LNCaP clone FGC (cell line): Measurements from ENCODE around the gene AMH.

ENCODE experiments used
- DNase-seq: peaks from one replicate; pipeline ENCODE4 v3.0.0-alpha.2; 2011; ENCODE audit warnings: low read depth
- H3K4me3 ChIP-seq: 2 replicates; pipeline ENCODE4 v1.5.1; 2011; ENCODE audit warnings: mild to moderate bottlenecking, low read depth, low read length, control low read depth
- TF ChIP-seq, protein P1 (sequence below): IDR thresholded peaks from 2 replicates; pipeline ENCODE4 v1.5.1; 2012; ENCODE audit warnings: mild to moderate bottlenecking; ENCODE audit not compliant: control insufficient read depth, insufficient read depth; ENCODE audit errors: extremely low read depth

AMH gene

DNA sequence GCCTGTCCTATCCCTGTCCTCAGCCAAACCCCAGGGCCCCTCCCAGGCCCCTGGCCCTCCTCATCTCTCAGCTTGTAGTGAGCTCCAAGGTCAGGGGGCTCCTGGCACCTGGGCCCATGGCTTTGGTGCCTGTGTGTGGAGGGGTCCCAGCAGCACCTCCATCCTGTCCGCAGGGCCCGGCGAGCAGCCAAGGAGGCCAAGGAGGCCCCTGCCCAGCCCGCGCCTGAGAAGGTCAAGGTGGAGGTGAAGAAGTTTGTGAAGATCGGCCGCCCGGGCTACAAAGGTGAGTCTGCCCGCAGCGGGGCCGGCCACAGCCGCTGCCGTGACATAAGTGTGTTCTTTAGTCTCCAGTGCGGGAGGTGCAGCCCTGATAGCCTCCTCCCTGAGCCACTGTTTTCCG, 3.9 kb upstream of the AMH start:
- no peak for DNase-seq
- TF ChIP-seq, protein P1, sequence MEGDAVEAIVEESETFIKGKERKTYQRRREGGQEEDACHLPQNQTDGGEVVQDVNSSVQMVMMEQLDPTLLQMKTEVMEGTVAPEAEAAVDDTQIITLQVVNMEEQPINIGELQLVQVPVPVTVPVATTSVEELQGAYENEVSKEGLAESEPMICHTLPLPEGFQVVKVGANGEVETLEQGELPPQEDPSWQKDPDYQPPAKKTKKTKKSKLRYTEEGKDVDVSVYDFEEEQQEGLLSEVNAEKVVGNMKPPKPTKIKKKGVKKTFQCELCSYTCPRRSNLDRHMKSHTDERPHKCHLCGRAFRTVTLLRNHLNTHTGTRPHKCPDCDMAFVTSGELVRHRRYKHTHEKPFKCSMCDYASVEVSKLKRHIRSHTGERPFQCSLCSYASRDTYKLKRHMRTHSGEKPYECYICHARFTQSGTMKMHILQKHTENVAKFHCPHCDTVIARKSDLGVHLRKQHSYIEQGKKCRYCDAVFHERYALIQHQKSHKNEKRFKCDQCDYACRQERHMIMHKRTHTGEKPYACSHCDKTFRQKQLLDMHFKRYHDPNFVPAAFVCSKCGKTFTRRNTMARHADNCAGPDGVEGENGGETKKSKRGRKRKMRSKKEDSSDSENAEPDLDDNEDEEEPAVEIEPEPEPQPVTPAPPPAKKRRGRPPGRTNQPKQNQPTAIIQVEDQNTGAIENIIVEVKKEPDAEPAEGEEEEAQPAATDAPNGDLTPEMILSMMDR: no peak

DNA sequence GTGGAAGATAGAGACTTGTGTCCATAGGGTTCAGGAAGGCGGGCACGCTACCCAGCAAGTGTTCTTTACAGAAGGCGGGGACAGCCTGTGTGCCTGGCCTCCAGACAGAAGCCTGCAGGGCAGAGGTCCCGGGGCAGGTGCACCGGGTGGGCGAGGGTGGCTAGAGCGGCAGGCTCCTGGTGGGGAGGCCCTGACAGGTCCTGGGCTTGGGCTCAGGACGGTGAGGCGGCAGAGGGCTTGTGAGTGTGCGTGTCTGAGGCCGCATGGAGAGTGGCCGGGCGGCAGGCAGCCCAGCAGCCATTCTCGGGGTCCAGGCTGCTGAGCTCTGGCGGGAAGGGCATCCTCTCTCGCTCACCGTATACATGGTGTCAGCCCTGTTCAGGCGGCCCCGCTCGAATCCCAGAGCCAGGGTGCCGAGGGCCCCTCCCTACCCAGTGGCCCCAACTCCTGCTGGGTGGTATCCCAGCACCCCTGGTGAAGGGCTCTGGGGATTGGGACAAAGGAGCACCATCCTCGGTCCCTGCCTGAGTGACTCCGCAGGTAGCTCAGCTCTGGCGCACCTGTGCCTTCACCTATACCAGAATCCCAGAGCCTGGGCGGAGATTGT, 3.0 kb upstream of the AMH start:
- no peak for DNase-seq
- TF ChIP-seq, protein P1: no peak
- H3K4me3 ChIP-seq: no peak overlapping the region

More for the DNA sequence above, 3.9 kb upstream of the AMH start:
- no peak overlapping the region for H3K4me3 ChIP-seq

GRCh38 chr19:2246801-2247361, 2.2 kb upstream of the AMH start:
- TF ChIP-seq, protein P1: no peak
- no peak for DNase-seq
- no peak overlapping the region for H3K4me3 ChIP-seq

DNA sequence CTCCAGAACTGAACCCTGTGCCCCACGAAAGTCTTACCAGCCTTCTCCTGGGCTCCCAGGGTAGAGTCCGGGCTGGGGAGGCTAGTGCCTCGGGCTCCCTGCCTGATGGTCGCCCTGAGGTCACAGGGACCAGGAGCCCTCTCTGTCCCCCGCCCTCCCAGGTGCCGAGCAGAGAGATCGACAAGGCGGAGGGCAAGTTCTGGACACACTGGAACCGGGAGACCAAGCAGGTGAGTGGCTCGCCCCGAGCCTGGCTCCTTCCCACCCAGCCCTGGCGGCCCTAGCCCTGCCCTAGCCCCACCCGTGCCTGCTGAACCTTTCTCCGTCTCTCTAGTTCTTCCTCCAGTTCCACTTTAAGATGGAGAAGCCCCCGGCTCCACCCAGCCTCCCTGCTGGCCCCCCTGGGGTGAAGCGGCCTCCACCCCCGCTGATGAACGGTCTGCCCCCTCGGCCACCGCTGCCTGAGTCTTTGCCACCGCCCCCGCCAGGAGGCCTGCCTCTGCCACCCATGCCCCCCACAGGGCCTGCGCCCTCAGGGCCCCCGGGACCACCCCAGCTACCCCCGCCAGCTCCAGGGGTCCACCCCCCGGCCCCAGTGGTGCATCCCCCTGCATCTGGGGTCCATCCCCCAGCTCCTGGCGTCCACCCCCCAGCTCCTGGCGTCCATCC, 1.6 kb upstream of the AMH start:
- no peak for DNase-seq
- TF ChIP-seq, protein P1: no peak

GRCh38 chr19:2248136-2249009, 750 bp upstream of the AMH start:
- H3K4me3 ChIP-seq: no peak overlapping the region
- TF ChIP-seq, protein P1: no peak
- DNase-seq: no peak

More for the DNA sequence above, 1.6 kb upstream of the AMH start:
- H3K4me3 ChIP-seq: no peak overlapping the region

DNA sequence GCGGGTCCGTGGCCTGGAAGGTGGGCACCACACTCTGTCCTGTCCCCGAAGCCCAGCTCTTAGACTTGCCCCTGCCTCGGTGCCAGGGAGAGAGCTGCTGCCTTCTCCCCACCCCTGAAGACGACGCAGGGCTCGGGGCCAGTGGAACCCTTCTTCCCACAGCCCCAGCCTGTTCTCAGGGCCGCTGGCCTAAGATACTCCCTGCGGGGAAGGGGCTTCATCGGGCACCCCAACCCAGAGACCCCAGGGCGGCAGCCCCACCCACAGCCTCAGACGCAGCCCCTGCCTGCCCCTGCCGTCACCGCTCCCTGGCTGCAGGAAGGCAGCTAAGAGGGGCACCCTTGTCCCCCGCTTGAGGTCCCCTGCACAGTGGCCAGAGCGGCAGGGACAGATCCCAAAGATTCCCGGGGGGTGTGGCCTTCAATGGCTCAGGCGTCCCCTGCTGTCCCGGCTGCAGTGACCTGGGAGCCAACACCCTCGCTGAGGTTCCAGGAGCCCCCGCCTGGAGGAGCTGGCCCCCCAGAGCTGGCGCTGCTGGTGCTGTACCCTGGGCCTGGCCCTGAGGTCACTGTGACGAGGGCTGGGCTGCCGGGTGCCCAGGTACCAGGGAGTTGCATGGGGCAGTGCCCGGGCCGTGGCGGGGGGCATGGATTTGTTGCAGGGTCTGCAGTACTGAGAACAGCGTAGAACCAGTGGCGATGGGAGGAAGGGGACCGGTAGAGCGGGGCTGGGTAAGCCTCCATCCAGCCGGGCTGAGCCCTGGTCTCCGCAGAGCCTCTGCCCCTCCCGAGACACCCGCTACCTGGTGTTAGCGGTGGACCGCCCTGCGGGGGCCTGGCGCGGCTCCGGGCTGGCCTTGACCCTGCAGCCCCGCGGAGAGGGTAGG, 1.0 kb downstream of the AMH start:
- DNase-seq: no peak
- TF ChIP-seq, protein P1: no peak
- H3K4me3 ChIP-seq: no peak overlapping the region
